ENCODE measurements around the gene PRR15L. TPM values are rescaled to one million over a fixed set of nuclear protein-coding genes. Genes with fewer than 3 reads are reported as not detected.
A peak's percentile ranks its signal among the peaks of the same experiment; 100 is the strongest.

PRR15L gene
- total RNA-seq, 1 donor from 2014 or later: not detected

DNA sequence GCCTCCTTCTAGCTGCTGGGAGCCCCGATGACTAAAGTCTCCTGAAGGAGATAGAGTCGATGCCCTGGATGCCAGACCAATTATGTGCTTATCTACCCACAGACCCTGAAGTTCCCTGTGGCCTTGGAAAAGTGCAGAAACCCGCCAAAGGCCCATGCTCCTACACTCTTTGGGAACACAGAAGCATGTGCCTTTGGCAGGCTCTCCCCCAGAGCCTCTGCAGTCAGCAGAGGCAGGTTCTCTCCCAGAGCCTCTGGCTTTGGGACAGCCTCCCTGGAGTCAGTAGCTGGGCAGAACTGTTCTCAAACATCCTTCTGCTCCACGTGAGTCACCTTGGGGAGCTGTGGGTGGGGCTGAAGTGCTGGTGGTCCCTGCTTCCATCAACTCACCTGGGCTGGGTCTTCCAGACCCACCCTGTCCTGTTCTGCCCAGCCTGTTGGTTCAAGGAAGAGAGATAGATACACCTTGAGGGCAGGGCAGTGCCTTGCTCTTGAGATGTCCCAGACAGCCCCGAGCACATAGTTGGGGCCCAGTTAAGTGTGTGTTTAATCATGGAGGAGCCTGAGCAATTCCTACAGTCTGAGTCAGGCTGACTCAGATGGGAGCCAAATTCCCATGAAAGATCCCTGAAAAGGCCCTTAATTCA lies 10.0 kb upstream of the PRR15L start:
- H3K27me3 Mint-ChIP-seq (ENCODE audit: low read depth): no peaks in the 10 kb centered on the region
- H3K4me1 Mint-ChIP-seq (ENCODE audit: low read depth): peaks cover 30% of the 10 kb centered on the region
- H3K36me3 Mint-ChIP-seq (ENCODE audit: low read depth): no peaks in the 10 kb centered on the region
- TF ChIP-seq, protein P1, sequence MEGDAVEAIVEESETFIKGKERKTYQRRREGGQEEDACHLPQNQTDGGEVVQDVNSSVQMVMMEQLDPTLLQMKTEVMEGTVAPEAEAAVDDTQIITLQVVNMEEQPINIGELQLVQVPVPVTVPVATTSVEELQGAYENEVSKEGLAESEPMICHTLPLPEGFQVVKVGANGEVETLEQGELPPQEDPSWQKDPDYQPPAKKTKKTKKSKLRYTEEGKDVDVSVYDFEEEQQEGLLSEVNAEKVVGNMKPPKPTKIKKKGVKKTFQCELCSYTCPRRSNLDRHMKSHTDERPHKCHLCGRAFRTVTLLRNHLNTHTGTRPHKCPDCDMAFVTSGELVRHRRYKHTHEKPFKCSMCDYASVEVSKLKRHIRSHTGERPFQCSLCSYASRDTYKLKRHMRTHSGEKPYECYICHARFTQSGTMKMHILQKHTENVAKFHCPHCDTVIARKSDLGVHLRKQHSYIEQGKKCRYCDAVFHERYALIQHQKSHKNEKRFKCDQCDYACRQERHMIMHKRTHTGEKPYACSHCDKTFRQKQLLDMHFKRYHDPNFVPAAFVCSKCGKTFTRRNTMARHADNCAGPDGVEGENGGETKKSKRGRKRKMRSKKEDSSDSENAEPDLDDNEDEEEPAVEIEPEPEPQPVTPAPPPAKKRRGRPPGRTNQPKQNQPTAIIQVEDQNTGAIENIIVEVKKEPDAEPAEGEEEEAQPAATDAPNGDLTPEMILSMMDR (IDR thresholded peaks at IDR 0.05): no peak
- no peak for DNase-seq (ENCODE audit: low spot score)
- H3K4me3 Mint-ChIP-seq (ENCODE audit: unreplicated experiment): no peak overlapping the region
- peak overlapping the region; percentile 67 for H3K27ac Mint-ChIP-seq (ENCODE audit: unreplicated experiment)
- H3K9me3 Mint-ChIP-seq (ENCODE audit: low read depth): no peaks in the 10 kb centered on the region

DNA sequence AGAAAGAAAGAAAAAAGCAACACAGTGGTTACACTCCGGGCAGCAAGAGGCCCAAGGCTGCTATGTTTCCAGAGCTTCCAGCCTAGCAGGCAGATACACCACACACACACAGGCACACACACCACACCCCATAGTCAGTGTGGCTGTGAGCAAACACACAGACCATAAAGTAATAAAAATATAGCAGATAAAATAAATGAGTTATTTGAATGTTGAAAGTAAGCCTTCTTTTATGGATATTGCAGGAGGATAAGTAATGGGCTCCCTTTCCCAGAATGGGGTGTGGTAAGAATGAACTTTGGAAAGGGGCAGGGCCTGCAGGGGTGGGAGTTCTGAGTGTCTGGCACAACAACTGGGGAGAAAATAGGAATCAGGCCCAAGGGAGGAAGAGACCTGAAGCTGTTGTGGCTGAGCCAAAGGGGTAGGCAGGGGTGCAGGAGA lies 8.4 kb upstream of the PRR15L start:
- Mint-ChIP-seq H3K4me1 (ENCODE audit: low read depth) (peaks cover 17% of the 10 kb centered on the region), H3K27ac (ENCODE audit: unreplicated experiment) (no peak overlapping the region), H3K9me3 (ENCODE audit: low read depth) (peaks cover 4% of the 10 kb centered on the region), H3K4me3 (ENCODE audit: unreplicated experiment) (no peak overlapping the region), H3K36me3 (ENCODE audit: low read depth) (no peaks in the 10 kb centered on the region), H3K27me3 (ENCODE audit: low read depth) (no peaks in the 10 kb centered on the region)
- no peak for DNase-seq (ENCODE audit: low spot score)
- TF ChIP-seq, protein P1 (IDR thresholded peaks at IDR 0.05): no peak

DNA sequence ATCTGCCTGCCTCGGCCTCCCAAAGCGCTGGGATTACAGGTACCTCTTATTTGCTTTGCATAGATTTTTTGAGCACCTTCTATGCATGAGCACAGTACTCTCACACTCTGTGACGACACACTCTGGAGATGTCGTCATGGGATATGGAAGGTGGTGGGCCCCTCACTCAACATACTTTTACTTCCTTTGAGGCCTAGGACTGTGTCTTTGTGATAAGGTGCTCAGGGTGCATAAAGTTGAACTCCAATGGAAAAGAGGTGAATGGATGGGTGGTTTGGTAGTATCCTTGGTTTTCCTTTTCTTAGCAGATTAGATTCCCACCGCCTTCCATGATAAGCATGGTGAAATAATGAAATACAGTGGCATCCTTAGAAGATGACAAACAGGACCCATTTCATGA lies 7.2 kb upstream of the PRR15L start:
- H3K27me3 Mint-ChIP-seq (ENCODE audit: low read depth): no peaks in the 10 kb centered on the region

DNA sequence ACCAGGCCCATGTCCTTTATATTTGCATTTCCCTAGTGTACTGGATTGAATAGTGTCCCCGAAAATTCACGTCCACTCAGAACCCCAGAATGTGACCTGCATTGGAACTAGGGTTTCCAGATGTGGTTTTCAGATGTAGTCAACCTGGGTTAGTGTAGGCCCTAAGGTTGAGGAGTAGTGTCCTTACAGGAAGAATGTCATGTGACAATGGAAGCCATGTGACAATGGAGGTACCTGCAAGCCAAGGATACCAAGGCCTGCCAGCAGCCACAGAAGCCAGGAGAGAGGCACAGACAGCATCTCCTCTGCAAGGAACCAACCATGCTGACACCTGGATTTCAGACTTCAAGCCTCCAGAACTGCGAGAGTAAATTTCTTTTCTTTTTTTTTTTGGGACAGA lies 5.2 kb upstream of the PRR15L start:
- TF ChIP-seq, protein P1 (IDR thresholded peaks at IDR 0.05): no peak
- no peaks in the 10 kb centered on the region for H3K36me3 Mint-ChIP-seq (ENCODE audit: low read depth)
- H3K9me3 Mint-ChIP-seq (ENCODE audit: low read depth): peaks cover 4% of the 10 kb centered on the region
- H3K27me3 Mint-ChIP-seq (ENCODE audit: low read depth): no peaks in the 10 kb centered on the region
- no peak overlapping the region for H3K27ac Mint-ChIP-seq (ENCODE audit: unreplicated experiment)
- no peak for DNase-seq (ENCODE audit: low spot score)
- peaks cover 9% of the 10 kb centered on the region for H3K4me1 Mint-ChIP-seq (ENCODE audit: low read depth)
- no peak overlapping the region for H3K4me3 Mint-ChIP-seq (ENCODE audit: unreplicated experiment)

More for the DNA sequence above, 7.2 kb upstream of the PRR15L start:
- H3K9me3 Mint-ChIP-seq (ENCODE audit: low read depth): peaks cover 4% of the 10 kb centered on the region
- H3K4me3 Mint-ChIP-seq (ENCODE audit: unreplicated experiment): no peak overlapping the region
- TF ChIP-seq, protein P1 (IDR thresholded peaks at IDR 0.05): no peak
- no peak for DNase-seq (ENCODE audit: low spot score)
- no peaks in the 10 kb centered on the region for H3K36me3 Mint-ChIP-seq (ENCODE audit: low read depth)
- peaks cover 12% of the 10 kb centered on the region for H3K4me1 Mint-ChIP-seq (ENCODE audit: low read depth)
- H3K27ac Mint-ChIP-seq (ENCODE audit: unreplicated experiment): no peak overlapping the region

DNA sequence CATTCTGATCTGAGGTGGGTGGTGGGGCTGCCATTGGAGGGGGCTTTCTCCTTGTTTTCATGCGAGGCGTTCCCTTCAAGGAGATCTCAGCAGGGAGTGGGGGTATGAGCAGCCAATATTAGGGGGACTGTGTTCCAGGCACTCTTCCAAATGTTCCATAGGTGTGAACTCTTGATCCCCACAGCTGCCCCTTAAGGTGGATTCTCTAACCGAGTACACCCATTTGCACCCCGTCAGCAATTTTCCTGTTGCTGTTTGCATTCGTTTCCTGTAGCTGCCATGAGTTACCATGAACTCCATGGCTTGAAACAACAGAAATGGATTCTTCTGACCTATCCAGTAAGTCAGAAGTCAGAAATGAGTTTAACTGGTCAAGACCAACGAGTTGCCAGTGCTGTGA lies 3.7 kb upstream of the PRR15L start:
- Mint-ChIP-seq H3K36me3 (ENCODE audit: low read depth) (no peaks in the 10 kb centered on the region), H3K27ac (ENCODE audit: unreplicated experiment) (no peak overlapping the region), H3K4me1 (ENCODE audit: low read depth) (peaks cover 3% of the 10 kb centered on the region), H3K4me3 (ENCODE audit: unreplicated experiment) (no peak overlapping the region), H3K9me3 (ENCODE audit: low read depth) (peaks cover 4% of the 10 kb centered on the region), H3K27me3 (ENCODE audit: low read depth) (no peaks in the 10 kb centered on the region)
- DNase-seq (ENCODE audit: low spot score): no peak
- TF ChIP-seq, protein P1 (IDR thresholded peaks at IDR 0.05): no peak
